Naive B cell (primary cell): ENCODE results near the gene PPOX. TPM values are rescaled to one million over a fixed set of nuclear protein-coding genes. Genes with fewer than 3 reads are reported as not detected.

Experiments
- ATAC-seq, 2 donors: fragments of 150-1000 bp; cut with Tn5 transposase; 2 replicates each; pipeline ENCODE4 v1.10.0; 2021; ENCODE audit warnings: low read depth in 2 of 2, mild to moderate bottlenecking in 2 of 2, moderate library complexity in 2 of 2
- DNase-seq: peaks from one replicate; pipeline ENCODE4 v3.0.0; 2022
- H3K27ac Mint-ChIP-seq, 6 donors: one replicate each; pipeline ENCODE4 v1.8.0; 2020 to 2022; ENCODE audit warnings: mild to moderate bottlenecking in 6 of 6, mixed read lengths in 6 of 6, moderate library complexity in 5 of 6, inconsistent platforms in 2 of 6
- H3K27me3 Mint-ChIP-seq, 3 donors: one replicate each; pipeline ENCODE4 v1.8.0; 2021 to 2022; ENCODE audit warnings: mixed read lengths in 3 of 3, mild to moderate bottlenecking in 1 of 3
- H3K36me3 Mint-ChIP-seq, 2 donors: one replicate each; pipeline ENCODE4 v1.8.0; 2020 to 2022; ENCODE audit warnings: mixed read lengths in 2 of 2, inconsistent platforms in 1 of 2, mild to moderate bottlenecking in 1 of 2
- H3K4me1 Mint-ChIP-seq, 3 donors: one replicate each; pipeline ENCODE4 v1.8.0; 2020 to 2022; ENCODE audit warnings: mixed read lengths in 3 of 3, inconsistent platforms in 1 of 3, mild to moderate bottlenecking in 1 of 3, moderate library complexity in 1 of 3
- H3K4me3 Mint-ChIP-seq, 8 donors: one replicate each; pipeline ENCODE4 v1.8.0; 2020 to 2022; ENCODE audit warnings: mild to moderate bottlenecking in 8 of 8, mixed read lengths in 8 of 8, moderate library complexity in 8 of 8, inconsistent platforms in 2 of 8
- H3K9me3 Mint-ChIP-seq, 7 donors: one replicate each; pipeline ENCODE4 v1.8.0; 2020 to 2022; ENCODE audit warnings: mixed read lengths in 7 of 7, mild to moderate bottlenecking in 5 of 7, inconsistent platforms in 2 of 7, moderate library complexity in 1 of 7
- polyA plus RNA-seq, 6 donors: library from polyadenylated mRNA; unstranded; fragments of 300-500 nt; fragmentation: Illumina TruSeq; gene quantifications; one replicate each; pipeline ENCODE4 v1.2.3, GENCODE V29; 2021; ENCODE audit warnings: low read depth in 6 of 6

The PPOX gene
- polyA plus RNA-seq: 10 to 100 TPM; 12.7 to 20.3 (median 14.0) TPM

DNA sequence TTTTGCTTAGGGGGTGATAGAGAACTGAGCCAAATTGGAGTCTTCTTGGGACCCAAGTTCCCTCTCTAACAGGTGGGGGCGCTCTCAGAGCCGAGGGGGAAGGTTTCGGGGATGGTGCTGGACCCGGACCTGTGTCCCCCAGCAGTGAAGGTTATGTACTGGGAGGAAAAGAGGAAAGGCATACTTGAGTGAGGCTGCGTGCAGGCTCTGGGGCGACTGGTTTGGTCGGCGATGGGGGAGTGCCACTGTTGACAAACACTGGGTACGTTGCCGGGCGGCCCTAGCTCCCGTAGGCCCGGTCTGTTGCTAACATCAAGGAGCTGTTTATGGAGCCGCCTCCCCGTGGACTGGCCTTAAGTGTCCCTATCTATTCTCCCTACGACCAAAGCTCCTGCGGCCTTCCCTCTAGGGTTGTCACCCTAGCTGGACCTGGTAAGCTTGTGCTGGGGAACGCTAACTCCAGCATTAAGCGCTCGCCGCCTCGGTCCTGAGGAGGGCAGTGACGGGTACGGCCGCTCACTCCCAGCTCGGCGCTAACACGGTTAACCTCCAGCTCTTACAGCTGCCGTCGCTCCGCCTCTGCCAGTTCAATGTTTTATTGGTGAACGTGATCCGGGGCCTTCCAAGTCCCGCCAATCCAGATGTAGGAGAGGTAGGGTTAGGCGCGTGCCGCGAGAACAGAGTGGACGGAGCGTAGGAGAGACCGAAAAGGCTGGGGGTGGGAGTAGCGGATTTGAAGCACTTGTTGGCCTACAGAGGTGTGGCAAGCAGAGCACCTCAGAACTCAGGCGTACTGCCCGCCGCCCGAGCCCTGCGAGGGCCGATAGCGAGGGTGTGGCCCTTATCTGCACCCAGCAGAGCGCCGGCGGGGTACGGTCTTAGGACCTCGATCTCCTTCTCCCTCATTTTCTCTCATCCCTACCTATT lies at the start of gene PPOX:
TSS of gene PPOX (plus strand) at position 685 of the 927 bp plus-strand sequence. CDS start 422 bp downstream, outside the sequence.
- Mint-ChIP-seq H3K36me3 (peaks cover 0 to 16% of the 10 kb centered on the region in 2 donors), H3K4me3 (peak within 1 kb of the TSS; percentile 74 to 96 (median 96)), H3K9me3 (no peaks in the 10 kb centered on the region), H3K4me1 (peaks cover 55 to 69% (median 59%) of the 10 kb centered on the region in 3 donors), H3K27ac (peak within 1 kb of the TSS; percentile 92 to 99 (median 98)), H3K27me3 (no peaks in the 10 kb centered on the region)
- ATAC-seq (peak; percentile 90 to 91), DNase-seq (peak; percentile 93)

DNA sequence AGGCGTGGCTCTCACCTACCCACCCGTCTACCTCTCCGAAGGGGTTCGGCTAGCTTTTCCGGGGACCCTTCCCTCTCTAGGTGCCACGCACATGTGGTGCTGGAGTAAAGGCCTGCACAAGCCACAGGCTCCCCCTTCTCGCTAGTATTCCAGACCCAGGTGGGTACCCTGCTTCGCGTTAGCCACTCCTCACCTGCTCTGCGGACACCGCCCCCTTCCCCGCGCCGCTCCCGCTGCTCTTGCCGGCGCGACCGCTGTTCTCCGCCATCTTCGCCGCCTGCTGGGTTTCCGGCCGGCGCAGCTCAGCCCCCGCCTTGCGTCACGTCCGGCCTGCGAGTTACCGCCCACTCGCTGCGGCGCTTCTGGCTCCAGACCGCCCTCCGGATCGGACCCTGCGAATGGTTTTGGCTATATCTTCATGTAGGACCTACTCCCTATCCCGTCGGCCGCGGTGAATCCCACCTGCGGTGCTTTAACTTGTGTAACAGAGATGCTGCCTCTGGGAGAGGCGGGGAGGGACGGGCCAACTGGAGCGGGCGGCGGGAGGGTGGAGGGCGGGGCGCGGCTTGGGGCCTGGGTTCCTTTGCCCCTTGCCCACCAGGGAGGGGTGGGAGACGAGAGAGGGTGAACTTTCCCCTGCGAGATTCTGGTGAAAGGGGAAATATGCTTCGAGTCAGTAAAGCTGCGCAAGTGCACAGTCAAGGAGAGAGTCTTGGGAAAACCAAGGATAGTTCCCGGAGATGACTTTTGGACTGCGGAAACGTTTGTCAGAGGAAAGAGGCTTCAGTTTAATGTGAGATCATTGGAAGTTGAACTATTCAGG lies 48.3 kb upstream of the PPOX start, which contains the start of the genes NIT1 and PFDN2:
TSS of gene NIT1 (plus strand) at position 347 of the 823 bp plus-strand sequence. CDS start at position 419, 72 bp downstream.
TSS of gene PFDN2 (minus strand) at position 279 of the 823 bp plus-strand sequence. CDS start at position 268, 11 bp downstream.
- Mint-ChIP-seq H3K27me3 (no peaks in the 10 kb centered on the region), H3K27ac (peak within 1 kb of the TSS; percentile 95 to 98 (median 96)), H3K36me3 (peaks cover 0 to 11% of the 10 kb centered on the region in 2 donors), H3K4me1 (peaks cover 50 to 87% (median 82%) of the 10 kb centered on the region in 3 donors), H3K4me3 (peak within 1 kb of the TSS; percentile 93 to 99 (median 97)), H3K9me3 (no peaks in the 10 kb centered on the region)
- DNase-seq: peak; percentile 85
- ATAC-seq: peak; percentile 81 to 84

DNA sequence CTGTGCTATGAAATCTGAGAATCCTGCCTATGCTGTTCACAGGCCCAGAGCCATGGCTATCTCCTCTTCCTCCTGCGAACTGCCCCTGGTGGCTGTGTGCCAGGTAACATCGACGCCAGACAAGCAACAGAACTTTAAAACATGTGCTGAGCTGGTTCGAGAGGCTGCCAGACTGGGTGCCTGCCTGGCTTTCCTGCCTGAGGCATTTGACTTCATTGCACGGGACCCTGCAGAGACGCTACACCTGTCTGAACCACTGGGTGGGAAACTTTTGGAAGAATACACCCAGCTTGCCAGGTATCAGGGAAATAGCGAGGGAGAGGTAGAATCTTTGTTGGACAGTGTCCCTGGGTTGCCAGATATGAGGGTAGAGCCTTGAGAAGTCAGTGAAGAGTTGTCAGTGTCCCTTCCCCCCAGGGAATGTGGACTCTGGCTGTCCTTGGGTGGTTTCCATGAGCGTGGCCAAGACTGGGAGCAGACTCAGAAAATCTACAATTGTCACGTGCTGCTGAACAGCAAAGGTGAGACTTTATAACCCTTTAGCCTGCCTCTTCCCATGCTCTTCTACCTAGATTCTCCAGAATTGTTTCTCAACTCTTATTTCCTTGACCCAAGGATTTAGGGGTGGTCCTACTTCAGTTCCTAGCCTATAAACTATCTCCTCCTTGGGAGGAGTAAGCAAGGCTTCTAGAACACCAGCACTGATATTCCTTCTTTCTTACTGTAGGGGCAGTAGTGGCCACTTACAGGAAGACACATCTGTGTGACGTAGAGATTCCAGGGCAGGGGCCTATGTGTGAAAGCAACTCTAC lies 46.9 kb upstream of the PPOX start:
- peaks cover 47 to 76% (median 74%) of the 10 kb centered on the region in 3 donors for H3K4me1 Mint-ChIP-seq
- H3K27ac Mint-ChIP-seq: peak overlapping the region; percentile 77 to 98 (median 96)
- peak overlapping the region; percentile 93 to 99 (median 97) for H3K4me3 Mint-ChIP-seq
- peaks cover 0 to 20% of the 10 kb centered on the region in 2 donors for H3K36me3 Mint-ChIP-seq
- peak; percentile 41 for DNase-seq
- no peaks in the 10 kb centered on the region for H3K9me3 Mint-ChIP-seq
- no peaks in the 10 kb centered on the region for H3K27me3 Mint-ChIP-seq
- ATAC-seq: peak; percentile 29 to 31

GRCh38 chr1:161121042-161121650 lies 45.1 kb upstream of the PPOX start:
- peak overlapping the region in 6 of 8 donors; percentile 15 to 72 (median 60) for H3K4me3 Mint-ChIP-seq
- DNase-seq: no peak
- H3K9me3 Mint-ChIP-seq: no peaks in the 10 kb centered on the region
- peaks cover 0 to 29% of the 10 kb centered on the region in 2 donors for H3K36me3 Mint-ChIP-seq
- no peaks in the 10 kb centered on the region for H3K27me3 Mint-ChIP-seq
- H3K27ac Mint-ChIP-seq: peak overlapping the region; percentile 70 to 94 (median 78)
- peaks cover 45 to 72% (median 63%) of the 10 kb centered on the region in 3 donors for H3K4me1 Mint-ChIP-seq
- ATAC-seq: no peak

DNA sequence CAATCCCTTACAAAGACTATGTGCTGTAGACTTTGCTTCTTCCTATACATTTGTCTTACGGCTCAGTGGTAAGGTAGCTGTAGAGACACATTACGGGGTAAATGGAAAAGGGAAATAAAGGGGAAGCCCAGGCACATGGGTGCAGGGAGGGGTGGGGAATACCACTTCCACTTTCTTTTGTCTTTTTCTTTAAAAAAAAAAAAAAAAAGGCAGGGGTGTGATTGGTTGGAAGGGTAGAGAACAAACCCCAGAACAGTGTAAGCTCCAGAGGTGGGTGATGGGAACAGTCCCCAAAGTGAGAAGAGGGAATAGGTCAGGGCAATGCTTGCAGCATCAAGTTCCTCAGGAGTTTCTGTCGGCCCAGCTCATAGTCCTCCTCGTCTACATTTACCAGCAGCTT lies 44.4 kb upstream of the PPOX start:
- Mint-ChIP-seq H3K9me3 (no peaks in the 10 kb centered on the region), H3K27ac (peak overlapping the region; percentile 28 to 94 (median 82)), H3K36me3 (peaks cover 4 to 36% of the 10 kb centered on the region in 2 donors), H3K4me3 (peak overlapping the region in 4 of 8 donors; percentile 15 to 72 (median 38)), H3K4me1 (peaks cover 45 to 73% (median 60%) of the 10 kb centered on the region in 3 donors), H3K27me3 (no peaks in the 10 kb centered on the region)
- ATAC-seq (peak; percentile 11 to 25), DNase-seq (peak; percentile 27)

DNA sequence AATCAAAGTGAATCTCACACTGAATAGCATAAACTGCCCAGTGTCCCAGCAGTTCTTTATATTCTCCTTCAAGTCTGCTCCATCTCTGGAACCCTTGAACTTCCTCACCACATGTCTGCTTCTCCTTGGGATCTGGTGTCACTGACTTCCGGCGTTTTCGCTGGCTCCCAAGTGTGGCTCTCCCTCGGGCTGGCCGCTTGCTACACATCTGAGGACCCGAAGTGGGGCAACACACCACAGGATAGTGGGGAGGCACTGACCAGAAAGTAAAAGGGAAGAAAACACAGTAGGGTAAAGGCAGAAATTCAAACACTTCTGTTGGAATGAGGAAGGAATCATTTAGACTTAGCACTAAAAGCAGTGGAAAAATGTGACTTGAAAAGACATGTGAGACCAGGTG lies 43.3 kb upstream of the PPOX start:
- no peak for ATAC-seq
- Mint-ChIP-seq H3K27me3 (no peaks in the 10 kb centered on the region), H3K9me3 (no peaks in the 10 kb centered on the region), H3K36me3 (peaks cover 6 to 38% of the 10 kb centered on the region in 2 donors), H3K27ac (peak overlapping the region in 2 of 6 donors; percentile 38 to 56), H3K4me1 (peaks cover 47 to 75% (median 59%) of the 10 kb centered on the region in 3 donors), H3K4me3 (peak overlapping the region in 1 of 8 donors; percentile 24)
- no peak for DNase-seq

- DNase-seq (no peak), ATAC-seq (no peak)
- Mint-ChIP-seq H3K36me3 (peaks cover 6 to 31% of the 10 kb centered on the region in 2 donors), H3K27ac (peak overlapping the region in 1 of 6 donors; percentile 15), H3K27me3 (no peaks in the 10 kb centered on the region), H3K9me3 (no peaks in the 10 kb centered on the region), H3K4me3 (peak overlapping the region in 1 of 8 donors; percentile 48), H3K4me1 (peaks cover 37 to 68% (median 51%) of the 10 kb centered on the region in 3 donors)
Observed at GRCh38 chr1:161127649-161128048, 38.6 kb upstream of the PPOX start.

GRCh38 chr1:161128591-161129420 lies 37.4 kb upstream of the PPOX start:
- H3K27ac Mint-ChIP-seq: peak overlapping the region in 1 of 6 donors; percentile 6
- no peak for DNase-seq

GRCh38 chr1:161130266-161130665 lies 36.0 kb upstream of the PPOX start:
- Mint-ChIP-seq H3K4me1 (peaks cover 34 to 64% (median 63%) of the 10 kb centered on the region in 3 donors), H3K4me3 (no peak overlapping the region), H3K27me3 (no peaks in the 10 kb centered on the region), H3K9me3 (no peaks in the 10 kb centered on the region), H3K27ac (peak overlapping the region in 3 of 6 donors; percentile 1 to 67 (median 47)), H3K36me3 (peaks cover 6 to 15% of the 10 kb centered on the region in 2 donors)
- no peak for DNase-seq
- no peak for ATAC-seq

More at GRCh38 chr1:161128591-161129420, 37.4 kb upstream of the PPOX start:
- no peaks in the 10 kb centered on the region for H3K27me3 Mint-ChIP-seq
- peaks cover 32 to 59% (median 51%) of the 10 kb centered on the region in 3 donors for H3K4me1 Mint-ChIP-seq
- no peaks in the 10 kb centered on the region for H3K9me3 Mint-ChIP-seq
- peak overlapping the region in 1 of 8 donors; percentile 48 for H3K4me3 Mint-ChIP-seq
- ATAC-seq: no peak
- H3K36me3 Mint-ChIP-seq: peaks cover 6 to 23% of the 10 kb centered on the region in 2 donors

GRCh38 chr1:161131523-161132409 lies 34.5 kb upstream of the PPOX start:
- H3K27ac Mint-ChIP-seq: peak overlapping the region in 3 of 6 donors; percentile 79 to 97 (median 97)
- peaks cover 2 to 3% of the 10 kb centered on the region in 2 donors for H3K36me3 Mint-ChIP-seq
- no peaks in the 10 kb centered on the region for H3K9me3 Mint-ChIP-seq
- H3K4me3 Mint-ChIP-seq: no peak overlapping the region
- H3K4me1 Mint-ChIP-seq: peaks cover 34 to 62% (median 54%) of the 10 kb centered on the region in 3 donors
- no peak for DNase-seq
- no peak for ATAC-seq
- no peaks in the 10 kb centered on the region for H3K27me3 Mint-ChIP-seq
